Dendritic cell treated with granulocyte-macrophage colony-stimulating factor and Interleukin-4, amounts not matched to agents 40 ng/mL and 50 ng/mL, for 4 days (primary cell): ENCODE data around the gene CDIPT.
"Not testable (repeated sequence)": the region's sequence is repeated elsewhere in the genome, so short reads cannot be mapped to it uniquely, and the experiment has no call there.

Source experiments
- H3K27ac Mint-ChIP-seq: one replicate; pipeline ENCODE4 v1.8.0; 2022; ENCODE audit warnings: mild to moderate bottlenecking, mixed read lengths
- H3K27me3 Mint-ChIP-seq: one replicate; pipeline ENCODE4 v1.8.0; 2022; ENCODE audit warnings: mild to moderate bottlenecking, mixed read lengths
- H3K36me3 Mint-ChIP-seq: one replicate; pipeline ENCODE4 v1.8.0; 2022; ENCODE audit warnings: low read depth, mixed read lengths
- H3K4me1 Mint-ChIP-seq: one replicate; pipeline ENCODE4 v1.8.0; 2022; ENCODE audit warnings: low read depth, mixed read lengths
- H3K4me3 Mint-ChIP-seq: one replicate; pipeline ENCODE4 v1.8.0; 2022; ENCODE audit warnings: mild to moderate bottlenecking, moderate library complexity, mixed read lengths
- H3K9me3 Mint-ChIP-seq: one replicate; pipeline ENCODE4 v1.8.0; 2022; ENCODE audit warnings: mixed read lengths
- intact Hi-C: fragments of 100-400 bp; cut with micrococcal nuclease; formaldehyde crosslinking; loops from one replicate; pipeline ENCODE4 v1.15.0; 2022

CDIPT gene

GRCh38 chr16:29883987-29884386 is 21.0 kb upstream of the CDIPT start:
- H3K9me3 Mint-ChIP-seq = no peaks in the 10 kb centered on the region
- H3K4me3 Mint-ChIP-seq = no peak overlapping the region
- no peak overlapping the region for H3K27ac Mint-ChIP-seq
- H3K36me3 Mint-ChIP-seq = no peaks in the 10 kb centered on the region
- intact Hi-C loops = no loop called here
- no peaks in the 10 kb centered on the region for H3K4me1 Mint-ChIP-seq
- peaks cover 13% of the 10 kb centered on the region for H3K27me3 Mint-ChIP-seq

DNA sequence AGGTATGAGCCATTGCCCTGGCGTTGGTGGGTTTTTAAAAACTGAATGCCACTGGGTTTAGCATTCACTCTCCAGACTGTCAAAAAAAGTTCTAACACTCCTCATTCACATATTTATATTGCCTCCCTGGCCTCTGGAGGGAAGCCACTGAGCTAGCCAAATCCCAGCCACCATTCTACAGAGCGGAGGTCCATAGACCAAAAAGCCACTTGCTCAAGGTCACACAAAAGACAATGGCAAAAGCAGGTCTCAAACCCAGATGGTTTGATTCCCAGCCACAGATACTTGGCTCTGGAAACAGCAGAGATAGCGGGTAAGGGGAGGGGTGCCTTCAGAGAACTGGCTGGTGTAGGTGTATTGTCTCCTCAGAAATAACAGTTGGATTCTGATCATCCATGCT is 18.0 kb upstream of the CDIPT start:
- H3K36me3 Mint-ChIP-seq = no peaks in the 10 kb centered on the region

DNA sequence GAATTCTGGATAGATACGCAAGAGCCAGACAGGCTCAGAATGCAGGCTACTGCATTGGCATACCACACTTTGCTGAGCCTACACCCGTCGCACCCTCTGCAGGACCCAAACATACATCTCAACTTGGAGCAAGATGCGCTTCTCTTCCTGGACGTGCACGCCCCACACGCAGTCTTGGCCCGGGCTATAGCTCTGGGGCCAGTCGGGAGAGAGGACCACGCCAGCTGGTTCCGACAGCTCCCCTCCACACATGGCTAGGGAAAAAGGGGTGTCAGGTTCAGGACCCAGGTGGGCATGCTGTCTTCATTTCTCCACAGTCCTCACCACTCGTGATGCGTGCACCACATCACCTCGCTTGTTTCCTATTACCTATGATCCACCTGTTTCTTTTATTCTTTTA is 15.1 kb upstream of the CDIPT start:
- no peaks in the 10 kb centered on the region for H3K36me3 Mint-ChIP-seq
- intact Hi-C loops = no loop called here
- peaks cover 20% of the 10 kb centered on the region for H3K4me1 Mint-ChIP-seq
- peaks cover 55% of the 10 kb centered on the region for H3K27me3 Mint-ChIP-seq
- peaks cover 9% of the 10 kb centered on the region for H3K9me3 Mint-ChIP-seq
- H3K4me3 Mint-ChIP-seq = no peak overlapping the region
- H3K27ac Mint-ChIP-seq = no peak overlapping the region

More for the DNA sequence above, 18.0 kb upstream of the CDIPT start:
- Mint-ChIP-seq H3K27ac (no peak overlapping the region), H3K4me1 (peaks cover 19% of the 10 kb centered on the region), H3K9me3 (peaks cover 9% of the 10 kb centered on the region), H3K27me3 (peaks cover 38% of the 10 kb centered on the region), H3K4me3 (no peak overlapping the region)
- intact Hi-C loops = no loop called here

DNA sequence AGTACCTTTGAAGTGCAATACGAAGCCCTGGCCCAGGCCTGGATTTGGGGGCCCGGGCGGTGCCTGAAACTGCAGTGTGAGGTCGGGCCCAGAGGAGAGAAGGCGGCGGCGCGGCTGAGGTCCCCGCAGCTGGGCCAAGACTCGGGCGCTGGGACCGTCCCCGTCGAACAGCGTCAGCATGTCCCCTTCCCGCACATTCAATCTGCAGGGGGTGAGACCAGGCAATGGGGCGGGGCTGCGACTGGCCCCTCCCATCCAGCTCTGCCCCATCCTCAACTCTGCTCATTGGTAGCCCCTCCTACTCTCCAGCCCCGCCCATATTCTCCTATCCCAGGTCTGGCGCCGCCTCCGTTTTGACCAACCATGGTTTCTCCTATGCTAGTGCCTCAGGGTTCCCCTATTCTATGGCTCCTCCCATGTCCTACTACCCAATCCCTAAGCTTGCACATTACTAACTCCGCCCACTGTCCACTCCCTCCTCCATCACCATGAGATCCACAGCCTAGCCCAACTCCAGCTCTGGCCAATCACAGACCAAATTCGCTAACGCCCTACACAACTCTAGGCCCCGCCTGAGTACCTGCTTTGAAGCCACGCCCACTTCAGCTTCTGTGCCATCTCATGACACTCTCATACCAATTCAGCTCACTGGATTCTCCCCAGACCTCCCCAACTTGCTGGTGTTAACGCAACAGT is 14.4 kb upstream of the CDIPT start:
- peaks cover 9% of the 10 kb centered on the region for H3K9me3 Mint-ChIP-seq
- H3K27ac Mint-ChIP-seq = no peak overlapping the region
- peaks cover 55% of the 10 kb centered on the region for H3K27me3 Mint-ChIP-seq
- H3K4me3 Mint-ChIP-seq = peak overlapping the region; percentile 72
- H3K4me1 Mint-ChIP-seq = peaks cover 20% of the 10 kb centered on the region
- no peaks in the 10 kb centered on the region for H3K36me3 Mint-ChIP-seq
- intact Hi-C loops = no loop called here

GRCh38 chr16:29876594-29877249 is 13.7 kb upstream of the CDIPT start:
- peaks cover 9% of the 10 kb centered on the region for H3K9me3 Mint-ChIP-seq
- peaks cover 20% of the 10 kb centered on the region for H3K4me1 Mint-ChIP-seq
- peak overlapping the region; percentile 72 for H3K4me3 Mint-ChIP-seq
- intact Hi-C loops = no loop called here
- H3K27ac Mint-ChIP-seq = no peak overlapping the region
- no peaks in the 10 kb centered on the region for H3K36me3 Mint-ChIP-seq
- peaks cover 55% of the 10 kb centered on the region for H3K27me3 Mint-ChIP-seq

- Mint-ChIP-seq H3K36me3 (no peaks in the 10 kb centered on the region), H3K4me1 (peaks cover 20% of the 10 kb centered on the region), H3K4me3 (peak overlapping the region; percentile 72), H3K27ac (no peak overlapping the region), H3K9me3 (peaks cover 9% of the 10 kb centered on the region), H3K27me3 (peaks cover 55% of the 10 kb centered on the region)
- intact Hi-C loops = no loop called here
Measured at GRCh38 chr16:29876217-29876593, 13.2 kb upstream of the CDIPT start.

DNA sequence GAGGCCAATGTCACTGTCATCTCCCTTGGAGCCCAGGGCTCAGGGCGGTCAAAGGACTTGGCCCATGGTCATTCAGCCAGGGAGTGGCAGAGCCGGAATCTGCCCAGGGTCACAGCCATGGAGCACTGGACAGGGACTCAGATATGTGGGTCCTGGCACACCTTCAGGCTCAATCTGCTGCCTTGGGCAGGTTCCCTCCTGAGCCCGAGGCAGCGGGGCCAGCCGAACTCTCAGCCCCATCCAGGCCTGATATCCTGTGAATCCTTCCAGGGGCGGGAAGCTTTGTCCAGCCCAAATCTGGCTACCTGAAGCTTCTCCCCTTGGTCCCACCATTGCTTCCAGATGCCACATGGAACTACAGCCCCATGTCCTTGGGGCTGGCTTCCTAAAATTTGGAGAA is 12.2 kb upstream of the CDIPT start:
- intact Hi-C loops = no loop called here
- Mint-ChIP-seq H3K36me3 (no peaks in the 10 kb centered on the region), H3K4me1 (peaks cover 20% of the 10 kb centered on the region), H3K27ac (no peak overlapping the region), H3K9me3 (peaks cover 9% of the 10 kb centered on the region), H3K4me3 (no peak overlapping the region), H3K27me3 (peaks cover 54% of the 10 kb centered on the region)

DNA sequence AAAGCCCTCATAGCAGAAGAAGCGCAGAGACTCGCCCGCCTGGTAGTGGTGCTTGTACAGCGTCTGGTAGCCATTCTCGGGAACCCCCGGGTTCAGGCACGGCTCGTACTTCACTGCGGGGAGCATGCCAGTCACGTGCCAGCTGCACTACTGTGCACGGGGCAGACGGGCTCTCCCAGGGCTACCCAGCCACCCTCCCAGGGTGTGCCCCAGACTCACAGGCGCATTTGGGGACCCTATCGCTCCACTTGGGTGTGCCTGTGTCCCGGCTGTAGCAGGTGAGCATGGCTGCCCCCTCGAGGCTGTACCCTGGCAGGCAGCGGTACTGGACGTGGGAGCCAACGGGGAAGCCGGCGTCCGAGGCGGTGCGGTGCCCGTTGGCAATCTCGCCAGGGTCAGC is 10.3 kb upstream of the CDIPT start:
- intact Hi-C loops = no loop called here
- Mint-ChIP-seq H3K4me3 (no peak overlapping the region), H3K27ac (peak overlapping the region; percentile 26), H3K9me3 (peaks cover 9% of the 10 kb centered on the region), H3K27me3 (peaks cover 42% of the 10 kb centered on the region), H3K4me1 (peaks cover 20% of the 10 kb centered on the region), H3K36me3 (no peaks in the 10 kb centered on the region)

GRCh38 chr16:29871822-29872546 is 9.0 kb upstream of the CDIPT start:
- Mint-ChIP-seq H3K27ac (no peak overlapping the region), H3K36me3 (no peaks in the 10 kb centered on the region), H3K4me3 (no peak overlapping the region), H3K4me1 (peaks cover 10% of the 10 kb centered on the region), H3K27me3 (peaks cover 32% of the 10 kb centered on the region), H3K9me3 (no peaks in the 10 kb centered on the region)
- intact Hi-C loops = no loop called here

- H3K4me1 Mint-ChIP-seq, H3K36me3 Mint-ChIP-seq, H3K9me3 Mint-ChIP-seq, H3K4me3 Mint-ChIP-seq, H3K27me3 Mint-ChIP-seq, H3K27ac Mint-ChIP-seq, intact Hi-C loops: not testable (repeated sequence)
Measured at GRCh38 chr16:29869067-29869466, 6.0 kb upstream of the CDIPT start.

DNA sequence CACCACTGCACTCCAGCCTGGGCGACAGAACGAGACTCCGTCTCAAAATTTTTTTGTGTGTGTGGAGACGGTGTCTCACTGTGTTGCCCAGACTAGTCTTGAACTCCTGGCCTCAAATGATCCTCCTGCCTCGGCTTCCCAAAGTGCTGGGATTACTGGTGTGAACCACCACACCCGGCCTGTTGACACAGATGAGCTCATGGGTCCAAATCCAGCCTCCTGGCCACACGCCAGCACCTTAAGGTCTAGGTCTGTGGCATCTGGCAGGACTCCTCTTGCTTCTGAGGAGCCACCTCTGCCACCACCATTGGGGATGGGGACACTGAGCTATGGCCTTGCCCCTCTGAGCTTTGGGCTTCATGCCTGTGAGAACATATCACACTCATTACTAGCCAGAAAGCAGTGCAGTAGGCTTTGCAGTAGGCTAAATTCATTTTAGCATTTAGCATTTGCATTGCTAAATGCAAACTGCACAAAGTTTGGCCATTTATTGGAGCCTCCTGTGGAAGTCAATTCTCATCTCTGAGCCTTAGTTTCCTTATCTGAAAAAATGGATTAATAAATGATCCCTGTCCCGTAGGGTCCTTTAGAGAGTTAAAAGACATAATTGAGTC is 5.5 kb upstream of the CDIPT start:
- intact Hi-C loops = no loop called here
- no peak overlapping the region for H3K27ac Mint-ChIP-seq
- no peaks in the 10 kb centered on the region for H3K9me3 Mint-ChIP-seq
- peaks cover 5% of the 10 kb centered on the region for H3K4me1 Mint-ChIP-seq
- peaks cover 7% of the 10 kb centered on the region for H3K27me3 Mint-ChIP-seq
- H3K36me3 Mint-ChIP-seq = no peaks in the 10 kb centered on the region
- H3K4me3 Mint-ChIP-seq = no peak overlapping the region

DNA sequence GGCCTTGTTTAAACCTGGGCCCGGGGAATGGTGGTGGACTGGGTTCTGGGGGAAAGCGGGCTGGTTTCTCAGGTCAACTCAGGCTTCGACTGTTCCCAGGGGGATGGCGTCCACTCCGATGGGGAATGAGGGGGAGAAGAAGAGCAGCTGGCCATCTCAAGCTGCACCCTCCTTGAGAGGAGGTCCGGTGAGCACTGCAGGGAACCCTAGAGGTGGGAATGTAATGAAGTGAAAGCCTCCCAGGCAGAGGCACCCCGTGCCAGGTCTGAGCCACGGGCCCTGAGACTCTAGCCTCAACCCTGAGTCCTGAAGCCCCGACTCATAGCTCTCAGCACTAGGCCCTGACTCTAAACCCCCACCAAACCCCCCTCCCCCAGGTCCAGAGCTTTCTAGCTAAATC is 1.2 kb upstream of the CDIPT start:
- Mint-ChIP-seq H3K27me3 (peaks cover 5% of the 10 kb centered on the region), H3K4me1 (peaks cover 29% of the 10 kb centered on the region), H3K36me3 (peaks cover 31% of the 10 kb centered on the region), H3K27ac (no peak overlapping the region), H3K9me3 (no peaks in the 10 kb centered on the region), H3K4me3 (no peak overlapping the region)
- intact Hi-C loops = loop anchor here (5.0 kb wide), 1 partner anchor 42 kb away; the partner anchor contains the start of gene MVP

- H3K27ac Mint-ChIP-seq = peak overlapping the region; percentile 98
- H3K4me3 Mint-ChIP-seq = peak overlapping the region; percentile 96
- intact Hi-C loops = loop anchor here (1.0 to 5.0 kb wide), 4 partner anchors 37 to 110 kb away; partner anchors contain the start of genes ASPHD1, MVP and TAOK2
- H3K27me3 Mint-ChIP-seq = peaks cover 5% of the 10 kb centered on the region
- H3K36me3 Mint-ChIP-seq = peaks cover 37% of the 10 kb centered on the region
- H3K9me3 Mint-ChIP-seq = no peaks in the 10 kb centered on the region
- H3K4me1 Mint-ChIP-seq = peaks cover 29% of the 10 kb centered on the region
Measured at GRCh38 chr16:29863669-29863984, 601 bp upstream of the CDIPT start.

- H3K27me3 Mint-ChIP-seq = peaks cover 2% of the 10 kb centered on the region
- H3K9me3 Mint-ChIP-seq = no peaks in the 10 kb centered on the region
- peak overlapping the region; percentile 96 for H3K4me3 Mint-ChIP-seq
- H3K36me3 Mint-ChIP-seq = peaks cover 49% of the 10 kb centered on the region
- peaks cover 29% of the 10 kb centered on the region for H3K4me1 Mint-ChIP-seq
- intact Hi-C loops = loop anchor here (2.0 to 5.0 kb wide), 2 partner anchors 38 to 40 kb away; partner anchors contain the start of genes ASPHD1 and MVP
- peak overlapping the region; percentile 98 for H3K27ac Mint-ChIP-seq
Measured at GRCh38 chr16:29862383-29862883, 593 bp downstream of the CDIPT start.
